GM23248 (cell line): ENCODE data around the gene GSG1L.

Experiments
- EZH2 ChIP-seq: fragments of 200-600 bp; sonication (generic); IDR thresholded peaks from 2 replicates; pipeline ENCODE4 v1.6.1; 2018; ENCODE audit warnings: antibody characterized with exemption, mild to moderate bottlenecking; ENCODE audit not compliant: insufficient read depth, poor library complexity, severe bottlenecking
- EZH2phosphoT487 ChIP-seq: fragments of 200-600 bp; sonication (generic); IDR thresholded peaks from 2 replicates; pipeline ENCODE4 v1.6.1; 2018; ENCODE audit warnings: antibody characterized with exemption, moderate library complexity, mild to moderate bottlenecking, low read depth; ENCODE audit not compliant: insufficient read depth

DNA sequence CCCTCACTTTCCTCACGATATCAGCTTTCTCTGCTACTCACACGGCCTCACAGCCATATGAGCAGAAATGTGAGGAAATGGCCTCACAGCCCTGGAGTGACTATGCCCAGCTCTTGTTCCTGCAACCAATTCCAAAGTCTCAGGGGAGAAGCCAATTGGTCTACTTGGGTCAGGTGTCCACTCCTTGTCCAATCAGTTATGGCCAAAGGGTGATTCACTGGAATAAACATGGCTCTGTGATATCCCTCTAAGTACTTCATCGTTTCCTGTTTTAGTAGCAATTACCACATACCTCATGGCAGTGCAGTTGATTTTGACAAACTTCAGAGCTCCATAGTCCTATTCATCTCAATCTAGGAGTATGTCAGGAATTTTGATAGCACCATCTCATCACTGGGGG is 318.2 kb downstream of the GSG1L start:
- TF ChIP-seq EZH2phosphoT487 (no peak), EZH2 (no peak)
